HG02973 (cell line): ENCODE data around the gene KCNQ4.

Source experiments
- ATAC-seq: cut with Tn5 transposase; IDR thresholded peaks from one replicate; pipeline ENCODE4 v1.9.1; 2021; ENCODE audit warnings: moderate library complexity; ENCODE audit not compliant: unreplicated experiment

KCNQ4 gene

DNA sequence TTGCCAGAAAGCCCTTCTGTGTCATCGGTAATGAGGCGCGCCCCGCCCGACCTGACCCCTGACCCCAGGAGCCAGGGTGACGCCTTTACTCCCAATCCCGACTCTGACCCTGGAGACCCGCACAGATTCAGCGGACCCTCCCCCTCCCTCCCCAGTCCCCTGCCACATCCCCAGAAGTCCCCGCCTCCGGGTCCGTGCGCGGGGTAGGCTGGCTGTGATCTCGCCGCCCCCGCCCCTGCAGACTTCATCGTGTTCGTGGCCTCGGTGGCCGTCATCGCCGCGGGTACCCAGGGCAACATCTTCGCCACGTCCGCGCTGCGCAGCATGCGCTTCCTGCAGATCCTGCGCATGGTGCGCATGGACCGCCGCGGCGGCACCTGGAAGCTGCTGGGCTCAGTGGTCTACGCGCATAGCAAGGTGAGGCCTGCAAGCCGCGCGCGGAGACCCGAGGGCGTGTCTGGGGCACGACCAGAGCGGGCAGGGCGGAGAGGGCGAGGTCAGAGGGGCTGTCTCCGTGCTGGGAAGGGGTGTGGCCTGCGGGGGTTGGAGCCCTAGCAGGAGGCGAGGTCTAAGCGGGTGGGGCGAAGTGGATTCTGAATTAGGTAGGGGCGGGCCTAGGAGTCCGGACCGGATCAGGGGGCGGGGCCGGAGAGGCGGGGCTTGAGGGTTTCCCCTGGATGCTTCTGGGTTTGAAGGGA, 34.8 kb downstream of the KCNQ4 start:
- peak; percentile 62 for ATAC-seq

DNA sequence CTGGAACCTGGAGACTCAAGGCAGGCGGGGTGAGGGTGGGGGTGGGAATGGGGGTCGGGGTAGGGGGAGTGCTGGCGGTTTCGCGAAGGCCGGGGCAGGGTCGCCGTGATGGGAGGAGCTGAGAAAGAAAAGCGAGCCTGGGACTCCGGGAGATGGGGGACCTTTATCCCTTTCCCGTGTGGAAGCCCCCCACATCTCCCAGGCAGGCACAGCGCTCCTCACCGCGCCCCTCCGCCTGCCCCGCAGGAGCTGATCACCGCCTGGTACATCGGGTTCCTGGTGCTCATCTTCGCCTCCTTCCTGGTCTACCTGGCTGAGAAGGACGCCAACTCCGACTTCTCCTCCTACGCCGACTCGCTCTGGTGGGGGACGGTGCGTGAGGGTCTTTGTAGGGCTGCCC, 35.5 kb downstream of the KCNQ4 start:
- ATAC-seq, result no peak

DNA sequence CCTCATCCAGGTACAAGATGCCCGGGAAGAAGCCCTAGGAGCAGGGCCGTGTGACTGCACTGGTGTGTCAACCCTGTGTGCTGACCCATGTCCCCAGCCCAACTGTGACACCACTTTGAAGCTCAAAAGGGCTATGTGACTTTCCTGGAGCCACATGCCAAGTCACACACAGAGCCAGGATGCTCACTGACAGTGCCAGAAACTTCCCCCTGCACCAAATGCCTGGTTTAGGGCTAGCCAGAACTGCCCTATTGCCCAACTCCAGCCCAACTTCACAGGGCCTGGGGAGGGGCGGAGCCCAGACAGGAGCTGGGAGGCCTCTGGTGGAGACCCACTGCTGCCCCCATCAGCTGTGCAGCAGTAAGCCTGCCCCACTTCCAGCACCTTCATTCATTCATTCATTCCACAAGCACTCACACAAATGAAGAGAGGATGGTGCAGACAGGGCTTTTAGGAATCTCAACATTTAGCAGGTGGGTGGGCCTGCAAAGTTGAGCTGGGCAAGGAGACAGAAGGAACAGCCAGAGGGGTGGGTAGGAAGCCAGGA, 36.7 kb downstream of the KCNQ4 start:
- ATAC-seq, result no peak

DNA sequence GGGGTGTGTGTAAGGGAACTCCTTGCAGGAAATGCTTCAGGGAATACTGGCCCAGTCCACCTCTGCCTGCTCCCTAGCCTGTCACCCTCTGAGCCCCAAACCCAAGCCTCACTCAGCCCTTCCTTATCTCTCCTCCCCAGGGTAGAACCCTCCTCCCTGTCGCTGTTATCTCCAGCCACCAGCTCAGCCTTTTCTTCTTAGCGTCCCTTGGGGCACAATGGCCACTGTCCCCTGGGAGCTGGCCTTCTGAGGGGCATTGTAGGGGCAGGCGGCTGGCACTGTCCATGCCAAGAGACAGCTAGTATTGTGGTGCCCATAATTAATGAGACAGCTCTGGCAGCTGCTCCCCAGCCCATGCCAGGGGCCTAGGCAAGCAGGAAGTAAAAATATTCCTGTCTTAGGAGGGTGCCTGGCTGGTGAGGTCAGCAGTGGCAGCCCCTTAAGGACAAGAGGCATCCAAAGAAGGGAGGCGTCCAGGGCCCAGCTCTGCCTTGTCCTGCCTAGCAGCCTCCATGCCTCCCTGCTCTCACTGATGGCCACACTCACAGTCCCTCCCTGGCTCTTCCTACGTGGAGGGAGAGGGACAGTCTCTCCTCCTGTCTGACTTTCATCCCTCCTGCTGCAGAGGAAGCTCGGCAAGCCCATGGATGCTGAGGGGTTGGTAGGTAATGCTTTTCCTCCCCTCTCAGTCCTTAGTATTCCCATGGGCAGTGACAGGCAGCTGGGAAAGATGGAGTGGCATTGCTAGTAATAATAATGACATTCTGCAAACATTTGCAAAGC, 37.5 kb downstream of the KCNQ4 start:
- ATAC-seq, result no peak

DNA sequence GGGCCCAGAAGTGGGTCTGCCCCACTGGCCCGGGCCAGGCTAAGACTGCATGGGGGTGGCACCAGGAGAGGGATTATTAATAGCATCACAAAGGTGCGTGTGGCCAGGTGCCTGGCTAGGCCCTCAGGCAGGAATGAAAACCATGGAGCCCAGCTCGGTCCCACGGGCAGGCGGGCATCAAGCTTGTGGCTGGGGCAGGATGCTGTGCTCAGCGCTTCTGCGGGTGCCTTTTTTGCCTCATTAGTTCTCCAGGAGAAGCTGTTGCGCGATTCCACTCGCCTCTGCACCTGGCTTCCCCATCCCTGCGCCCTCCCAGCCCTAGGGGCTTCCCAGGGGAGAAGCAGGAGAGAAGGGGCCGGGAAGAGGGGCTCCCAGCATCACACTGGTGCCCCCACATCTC, 39.3 kb downstream of the KCNQ4 start:
- ATAC-seq, result no peak

DNA sequence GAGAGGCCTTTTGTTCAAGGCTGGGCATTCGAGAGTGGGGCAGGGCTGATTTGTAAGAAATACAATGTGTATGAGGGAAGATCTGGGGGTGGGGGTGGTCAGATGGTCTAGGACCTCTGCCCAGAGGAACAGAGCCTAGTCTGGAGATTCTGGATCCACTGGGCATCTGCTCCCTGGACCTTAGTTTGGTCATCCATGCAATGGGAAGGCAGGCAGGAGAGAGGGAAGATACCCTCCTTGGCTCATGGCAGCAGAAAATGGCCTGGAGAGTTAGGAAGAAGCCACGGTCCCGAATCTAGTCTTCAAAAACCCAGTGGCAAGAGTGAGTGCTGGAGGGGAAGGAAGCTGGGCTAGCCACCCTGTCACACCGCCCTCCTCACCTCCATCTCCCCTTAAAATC, 39.8 kb downstream of the KCNQ4 start:
- no peak for ATAC-seq

DNA sequence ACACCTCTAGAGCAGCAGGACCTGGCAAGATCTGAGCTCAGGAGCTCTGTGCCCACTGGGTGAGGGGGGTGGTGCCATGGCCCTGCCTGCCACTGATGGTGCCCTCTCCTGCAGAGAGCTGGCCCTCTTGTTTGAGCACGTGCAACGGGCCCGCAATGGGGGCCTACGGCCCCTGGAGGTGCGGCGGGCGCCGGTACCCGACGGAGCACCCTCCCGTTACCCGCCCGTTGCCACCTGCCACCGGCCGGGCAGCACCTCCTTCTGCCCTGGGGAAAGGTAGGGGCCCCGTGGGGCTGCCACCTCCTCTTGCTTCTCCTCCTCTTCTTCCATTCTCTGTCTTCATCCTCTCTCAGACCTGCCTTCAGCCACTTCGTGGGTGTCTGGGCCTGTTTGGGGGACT, 40.4 kb downstream of the KCNQ4 start:
- no peak for ATAC-seq

DNA sequence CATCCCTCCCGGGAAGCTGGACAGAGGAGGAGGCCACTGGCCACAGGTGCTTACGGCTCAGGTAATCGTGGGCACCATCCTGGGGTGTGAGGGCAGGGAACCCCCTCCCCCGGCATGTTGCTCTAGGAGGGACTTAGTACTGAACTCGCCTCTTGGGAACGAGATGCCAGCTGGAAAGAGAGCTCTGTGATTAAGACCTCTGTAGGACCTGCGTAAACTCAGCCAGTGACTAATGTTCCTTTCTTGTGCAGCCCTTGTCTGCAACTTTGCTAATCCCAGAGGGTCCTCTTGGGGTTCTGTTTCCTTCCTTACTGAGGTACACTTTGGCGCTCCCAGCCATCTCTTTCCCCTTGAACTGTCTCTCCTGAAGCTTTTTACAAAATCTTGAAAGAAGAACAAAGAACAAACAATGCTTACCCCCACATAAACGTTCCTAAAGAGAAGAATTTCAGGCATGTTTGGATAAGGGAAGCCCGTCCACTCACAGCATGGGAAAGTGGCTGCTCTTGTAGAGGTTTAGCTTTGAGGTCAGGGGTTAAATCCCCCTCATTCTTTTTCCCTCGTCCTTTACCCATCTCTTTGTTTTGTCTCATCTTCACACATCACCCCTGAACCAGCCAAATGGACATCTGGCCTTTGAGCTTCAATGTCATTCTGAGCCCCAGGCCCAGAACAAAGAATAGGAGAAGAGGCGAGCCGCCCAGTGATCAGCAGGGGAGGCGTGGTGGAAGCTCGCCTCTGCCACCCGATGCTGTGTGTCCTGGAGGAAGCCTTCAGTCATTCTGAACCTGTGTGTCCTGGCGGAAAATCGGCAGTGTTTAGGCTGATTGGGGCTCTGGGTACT, 41.2 kb downstream of the KCNQ4 start:
- ATAC-seq, result no peak

DNA sequence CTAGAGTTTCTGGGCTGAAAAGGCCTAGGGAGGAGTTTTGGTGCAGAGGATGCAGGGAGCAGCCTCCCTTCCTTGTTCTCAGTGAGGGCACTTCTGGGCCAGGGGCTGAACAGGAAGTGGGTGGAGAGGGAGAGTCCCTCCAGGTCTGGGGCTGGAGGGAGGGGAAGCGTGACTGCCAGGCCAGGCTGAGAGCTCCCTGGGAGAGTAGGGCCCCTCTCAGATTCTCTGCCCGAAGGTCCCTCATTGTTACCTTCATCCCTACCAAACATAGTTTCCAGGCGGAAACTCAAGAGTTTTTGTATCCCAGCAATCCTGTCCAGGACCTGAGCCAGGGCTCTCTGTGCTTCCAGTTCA, 41.8 kb downstream of the KCNQ4 start:
- ATAC-seq, result no peak

DNA sequence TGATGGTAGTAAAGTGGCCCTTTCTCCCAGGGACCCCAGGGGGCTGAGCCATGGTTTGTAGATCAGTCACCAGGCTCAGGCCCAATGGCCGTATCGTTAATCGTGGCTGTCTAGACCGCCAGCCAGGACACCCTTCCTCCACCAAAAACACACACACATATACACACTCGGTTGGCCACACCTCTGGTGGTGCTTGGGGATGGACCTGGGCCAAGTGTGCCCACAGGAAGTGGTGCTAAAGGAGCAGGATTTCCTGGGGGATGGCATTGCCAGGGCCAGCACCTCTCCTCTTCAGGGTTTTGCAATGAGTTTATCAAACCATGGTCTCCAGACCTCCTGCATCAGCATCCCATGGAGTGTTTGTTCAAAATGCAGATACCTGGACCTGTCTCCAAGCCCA, 42.4 kb downstream of the KCNQ4 start:
- ATAC-seq, result no peak

DNA sequence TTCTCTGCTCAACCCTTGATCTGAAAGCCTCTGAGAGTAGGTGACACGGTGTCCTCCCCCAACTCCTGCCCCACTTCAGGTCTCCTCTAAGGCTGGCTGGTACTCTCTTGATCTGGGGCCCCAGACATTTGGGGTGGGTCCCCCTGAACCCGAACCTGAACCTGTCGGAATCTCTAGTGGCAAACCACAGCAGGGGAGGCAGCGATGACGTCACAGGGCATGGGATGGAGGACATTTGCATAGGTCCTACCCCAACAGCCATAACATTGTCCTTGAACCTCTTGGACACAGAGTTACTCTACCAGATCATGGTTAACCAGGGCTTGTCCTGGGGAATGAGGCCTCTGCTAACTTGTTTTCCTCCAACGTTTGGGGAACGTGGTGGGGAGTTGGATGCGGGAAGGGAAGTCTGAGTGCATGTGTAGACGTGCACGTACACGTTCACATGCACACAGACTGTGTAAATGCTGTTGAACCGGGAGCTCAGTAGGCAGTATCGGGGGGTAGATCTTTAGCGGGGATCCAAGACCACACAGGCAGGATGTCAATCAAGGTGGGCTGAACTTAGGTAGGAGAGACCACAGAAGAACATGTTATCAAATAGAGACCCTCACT, 46.2 kb downstream of the KCNQ4 start:
- ATAC-seq, result no peak

DNA sequence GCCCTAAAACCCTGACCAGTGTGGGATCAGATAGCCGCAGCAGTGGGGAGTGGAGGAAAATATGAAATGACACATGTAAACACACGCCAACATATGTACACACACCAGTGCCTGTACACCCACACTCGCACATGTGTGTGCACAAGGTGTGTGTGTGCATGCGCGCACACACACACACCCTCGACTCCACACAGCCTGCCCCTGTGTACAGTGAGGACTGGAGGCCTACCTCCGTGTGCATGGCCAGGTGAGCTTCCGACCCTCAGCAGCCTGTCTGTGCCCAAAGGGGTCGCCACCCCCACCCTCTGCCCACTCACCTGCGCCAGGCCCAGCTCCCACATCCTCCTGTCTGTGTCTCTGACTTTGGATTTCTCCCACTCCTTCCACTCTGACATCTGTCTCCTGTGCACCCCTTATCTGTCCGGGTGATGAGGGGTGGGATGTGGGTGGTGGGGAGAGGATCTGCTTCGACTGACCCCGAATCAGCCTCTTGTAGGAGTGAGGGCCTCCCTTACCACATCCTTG, 46.9 kb downstream of the KCNQ4 start:
- ATAC-seq, result no peak

DNA sequence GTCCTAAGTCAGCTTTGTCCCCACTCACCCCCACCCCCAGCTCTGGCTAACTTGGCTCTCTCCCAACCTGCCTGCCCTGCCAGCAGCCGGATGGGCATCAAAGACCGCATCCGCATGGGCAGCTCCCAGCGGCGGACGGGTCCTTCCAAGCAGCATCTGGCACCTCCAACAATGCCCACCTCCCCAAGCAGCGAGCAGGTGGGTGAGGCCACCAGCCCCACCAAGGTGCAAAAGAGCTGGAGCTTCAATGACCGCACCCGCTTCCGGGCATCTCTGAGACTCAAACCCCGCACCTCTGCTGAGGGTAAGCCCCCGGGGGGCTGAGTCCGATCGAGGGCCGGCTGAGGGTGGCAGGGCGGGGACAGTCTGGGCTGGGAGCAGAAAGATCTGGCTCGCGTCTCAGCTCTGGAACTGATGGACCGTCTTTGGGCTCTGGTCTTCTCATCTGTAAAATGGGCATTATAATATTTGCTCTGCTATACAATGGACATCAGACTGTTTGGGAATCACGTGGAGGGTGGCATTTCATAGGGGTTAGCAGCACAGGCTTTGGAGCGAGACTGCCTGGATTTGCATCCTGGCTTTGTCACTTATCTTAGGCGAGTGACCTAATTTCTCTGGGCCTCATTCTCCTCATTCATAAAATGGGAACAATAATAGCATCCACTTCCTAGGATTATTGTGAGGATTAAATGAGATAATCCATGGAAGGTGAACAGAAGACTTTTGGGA, 47.6 kb downstream of the KCNQ4 start:
- ATAC-seq, result no peak

DNA sequence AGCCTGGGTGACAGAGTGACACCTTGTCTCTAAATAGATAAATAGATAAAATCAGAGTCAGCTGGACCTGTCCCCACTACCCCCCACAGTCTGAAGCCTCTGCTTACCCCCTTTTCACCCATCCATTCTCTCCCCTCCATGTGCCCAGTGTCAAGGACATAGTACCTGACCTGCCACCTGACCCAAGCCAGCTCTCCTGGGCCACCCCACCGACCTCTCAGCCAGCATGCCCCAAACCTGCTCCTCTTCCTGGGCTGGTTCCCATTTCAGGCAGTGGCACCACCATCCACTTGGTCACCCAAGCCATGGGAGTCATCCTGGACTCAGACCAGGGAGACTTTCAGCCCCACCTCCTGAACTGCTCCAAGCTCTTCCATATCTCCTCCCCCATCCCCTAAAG, 50.4 kb downstream of the KCNQ4 start:
- no peak for ATAC-seq

DNA sequence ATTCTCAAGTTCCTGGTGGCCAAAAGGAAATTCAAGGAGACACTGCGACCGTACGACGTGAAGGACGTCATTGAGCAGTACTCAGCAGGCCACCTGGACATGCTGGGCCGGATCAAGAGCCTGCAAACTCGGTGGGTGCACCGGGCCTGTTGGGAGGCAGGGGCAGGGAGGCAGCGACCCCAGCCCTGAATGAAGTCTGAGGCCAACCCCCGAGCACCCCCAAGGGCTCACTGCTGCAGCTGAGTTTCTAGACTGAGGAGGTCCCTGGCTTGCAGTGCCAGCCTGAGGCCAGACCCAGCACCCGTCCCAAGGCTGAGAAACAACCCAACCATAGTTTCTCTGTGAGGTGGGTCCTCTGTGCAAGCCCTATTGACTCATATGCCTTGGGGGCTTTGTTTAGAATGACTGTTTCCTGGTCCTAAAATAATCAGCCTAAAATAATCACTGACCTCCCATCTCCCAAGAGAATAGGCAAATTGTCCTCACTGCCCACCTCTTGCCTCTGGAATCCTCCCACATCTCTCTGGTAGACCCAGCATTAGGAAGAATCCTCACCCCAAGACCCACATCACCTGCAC, 51.5 kb downstream of the KCNQ4 start:
- ATAC-seq, result no peak

DNA sequence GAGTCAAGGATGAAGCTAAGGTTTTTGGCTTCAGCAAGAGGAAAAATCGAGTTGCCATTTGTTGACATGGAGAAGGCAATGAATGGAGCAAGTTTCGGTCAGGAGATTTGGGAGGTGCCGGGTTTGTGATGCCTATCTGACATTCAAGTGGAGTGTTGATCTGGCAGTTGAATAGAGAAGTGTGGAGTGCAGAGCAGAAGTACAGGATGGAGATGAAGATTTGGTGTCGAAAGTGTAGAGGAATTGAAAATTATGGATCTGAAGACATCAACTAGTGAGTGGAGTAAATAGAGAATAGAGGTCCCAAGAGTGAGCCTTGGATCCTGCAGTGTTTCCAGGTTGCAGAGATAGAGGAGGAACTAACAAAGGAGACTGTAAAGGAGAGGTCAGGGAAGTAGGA, 52.7 kb downstream of the KCNQ4 start:
- ATAC-seq, result no peak

DNA sequence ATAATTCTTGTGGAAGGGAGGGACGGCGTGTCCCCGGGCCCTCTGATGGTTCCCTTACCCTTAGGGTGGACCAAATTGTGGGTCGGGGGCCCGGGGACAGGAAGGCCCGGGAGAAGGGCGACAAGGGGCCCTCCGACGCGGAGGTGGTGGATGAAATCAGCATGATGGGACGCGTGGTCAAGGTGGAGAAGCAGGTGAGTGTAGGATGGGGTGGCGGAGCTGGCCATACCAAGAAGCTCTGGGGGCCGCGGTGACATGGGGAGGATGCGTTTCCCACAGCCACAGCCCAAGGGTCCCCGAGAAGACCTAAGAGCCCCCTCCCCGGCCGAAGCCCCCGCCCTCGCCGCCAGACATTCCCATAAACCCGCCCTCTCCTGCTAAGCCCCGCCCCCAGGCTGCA, 54.0 kb downstream of the KCNQ4 start:
- no peak for ATAC-seq

DNA sequence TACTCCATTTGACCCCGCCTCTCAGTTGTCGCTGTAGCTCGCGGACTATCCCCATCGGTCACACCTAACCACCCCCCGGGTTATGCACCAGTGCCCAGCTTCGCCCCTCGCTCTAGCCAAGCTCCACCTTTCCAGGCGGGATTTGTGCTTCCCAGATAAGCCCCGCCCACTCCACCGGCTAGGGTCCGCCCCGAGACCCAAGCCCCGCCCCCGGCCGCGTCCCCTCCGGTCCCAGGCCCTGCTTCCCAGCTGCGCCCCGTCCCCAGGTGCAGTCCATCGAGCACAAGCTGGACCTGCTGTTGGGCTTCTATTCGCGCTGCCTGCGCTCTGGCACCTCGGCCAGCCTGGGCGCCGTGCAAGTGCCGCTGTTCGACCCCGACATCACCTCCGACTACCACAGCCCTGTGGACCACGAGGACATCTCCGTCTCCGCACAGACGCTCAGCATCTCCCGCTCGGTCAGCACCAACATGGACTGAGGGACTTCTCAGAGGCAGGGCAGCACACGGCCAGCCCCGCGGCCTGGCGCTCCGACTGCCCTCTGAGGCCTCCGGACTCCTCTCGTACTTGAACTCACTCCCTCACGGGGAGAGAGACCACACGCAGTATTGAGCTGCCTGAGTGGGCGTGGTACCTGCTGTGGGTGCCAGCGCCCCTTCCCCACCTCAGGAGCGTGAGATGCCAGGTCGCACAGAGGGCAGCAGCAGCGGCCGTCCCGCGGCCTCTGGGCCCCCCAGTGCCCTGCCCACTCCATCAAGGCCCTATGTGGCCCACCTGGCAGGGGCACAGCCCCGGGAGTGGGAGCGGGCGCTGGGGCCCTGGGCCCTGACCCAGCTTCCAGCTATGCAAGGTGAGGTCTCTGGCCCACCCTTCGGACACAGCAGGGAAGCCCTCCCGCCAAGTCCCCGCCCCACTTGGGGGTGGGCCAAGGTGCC, 54.7 kb downstream of the KCNQ4 start:
- ATAC-seq, result no peak
